LNCAP (cell line): ENCODE results near the gene TAF4.

Experiments used
- TF ChIP-seq, protein P1 (sequence below): fragments of 450-650 bp; IDR thresholded peaks from 2 replicates; pipeline ENCODE4 v1.5.1; 2017; ENCODE audit warnings: mild to moderate bottlenecking

The TAF4 gene

DNA sequence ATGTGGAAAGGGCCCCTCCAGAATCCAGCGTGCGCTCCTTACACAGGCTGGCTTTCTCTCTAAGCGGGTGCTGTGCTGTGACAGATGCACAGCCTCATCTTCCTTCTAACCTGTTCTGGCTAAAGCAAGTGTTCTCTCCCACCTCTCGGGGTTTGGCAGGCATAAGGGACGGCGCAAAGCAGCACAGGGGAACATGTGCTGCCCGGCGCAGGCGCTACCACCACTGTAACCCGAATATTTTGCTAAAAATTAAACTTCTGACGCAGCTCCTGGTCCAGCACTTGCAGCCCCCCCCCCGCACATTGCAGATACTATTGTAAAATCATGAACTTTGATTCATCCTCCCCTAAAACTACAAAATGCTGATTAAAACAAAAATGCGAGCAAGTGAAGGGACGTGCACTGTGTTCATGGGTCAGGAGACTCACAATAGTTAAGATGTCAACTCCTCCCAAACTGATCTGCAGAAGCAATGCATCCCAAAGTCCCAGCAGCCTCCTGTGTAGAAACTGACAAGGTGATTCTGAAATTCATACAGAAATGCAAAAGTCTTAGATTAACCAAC, 43.0 kb downstream of the TAF4 start:
- TF ChIP-seq, protein P1, sequence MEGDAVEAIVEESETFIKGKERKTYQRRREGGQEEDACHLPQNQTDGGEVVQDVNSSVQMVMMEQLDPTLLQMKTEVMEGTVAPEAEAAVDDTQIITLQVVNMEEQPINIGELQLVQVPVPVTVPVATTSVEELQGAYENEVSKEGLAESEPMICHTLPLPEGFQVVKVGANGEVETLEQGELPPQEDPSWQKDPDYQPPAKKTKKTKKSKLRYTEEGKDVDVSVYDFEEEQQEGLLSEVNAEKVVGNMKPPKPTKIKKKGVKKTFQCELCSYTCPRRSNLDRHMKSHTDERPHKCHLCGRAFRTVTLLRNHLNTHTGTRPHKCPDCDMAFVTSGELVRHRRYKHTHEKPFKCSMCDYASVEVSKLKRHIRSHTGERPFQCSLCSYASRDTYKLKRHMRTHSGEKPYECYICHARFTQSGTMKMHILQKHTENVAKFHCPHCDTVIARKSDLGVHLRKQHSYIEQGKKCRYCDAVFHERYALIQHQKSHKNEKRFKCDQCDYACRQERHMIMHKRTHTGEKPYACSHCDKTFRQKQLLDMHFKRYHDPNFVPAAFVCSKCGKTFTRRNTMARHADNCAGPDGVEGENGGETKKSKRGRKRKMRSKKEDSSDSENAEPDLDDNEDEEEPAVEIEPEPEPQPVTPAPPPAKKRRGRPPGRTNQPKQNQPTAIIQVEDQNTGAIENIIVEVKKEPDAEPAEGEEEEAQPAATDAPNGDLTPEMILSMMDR = no peak

DNA sequence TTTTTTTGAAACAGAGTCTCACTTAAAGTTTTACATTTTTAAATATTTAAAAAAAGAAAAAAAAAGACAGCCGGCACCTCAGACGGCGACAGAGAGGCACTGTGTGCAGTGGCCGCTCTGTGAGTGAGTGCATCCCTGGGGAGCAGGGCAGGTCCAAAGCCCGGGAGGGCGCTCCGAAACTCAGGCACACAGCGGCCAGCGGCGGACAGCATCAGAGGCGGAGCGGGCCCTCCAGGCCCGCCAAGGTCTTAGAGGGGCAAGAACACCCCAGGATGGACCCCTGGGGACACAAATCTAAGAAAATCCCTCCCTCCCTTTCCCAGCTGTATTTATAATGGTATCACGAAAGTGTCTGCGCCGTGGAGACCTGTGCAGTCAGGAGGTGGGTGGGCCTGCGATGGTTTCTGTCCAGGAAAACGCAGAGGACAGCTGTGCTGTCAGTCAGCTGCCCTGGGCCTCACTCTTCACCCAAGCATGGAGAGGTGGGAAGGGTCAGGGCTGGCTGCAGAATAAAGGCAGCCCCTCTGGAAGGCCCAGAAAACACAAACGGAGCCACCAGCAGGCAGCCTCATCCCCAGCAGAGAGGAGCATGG, 43.8 kb downstream of the TAF4 start:
- TF ChIP-seq, protein P1 = no peak

DNA sequence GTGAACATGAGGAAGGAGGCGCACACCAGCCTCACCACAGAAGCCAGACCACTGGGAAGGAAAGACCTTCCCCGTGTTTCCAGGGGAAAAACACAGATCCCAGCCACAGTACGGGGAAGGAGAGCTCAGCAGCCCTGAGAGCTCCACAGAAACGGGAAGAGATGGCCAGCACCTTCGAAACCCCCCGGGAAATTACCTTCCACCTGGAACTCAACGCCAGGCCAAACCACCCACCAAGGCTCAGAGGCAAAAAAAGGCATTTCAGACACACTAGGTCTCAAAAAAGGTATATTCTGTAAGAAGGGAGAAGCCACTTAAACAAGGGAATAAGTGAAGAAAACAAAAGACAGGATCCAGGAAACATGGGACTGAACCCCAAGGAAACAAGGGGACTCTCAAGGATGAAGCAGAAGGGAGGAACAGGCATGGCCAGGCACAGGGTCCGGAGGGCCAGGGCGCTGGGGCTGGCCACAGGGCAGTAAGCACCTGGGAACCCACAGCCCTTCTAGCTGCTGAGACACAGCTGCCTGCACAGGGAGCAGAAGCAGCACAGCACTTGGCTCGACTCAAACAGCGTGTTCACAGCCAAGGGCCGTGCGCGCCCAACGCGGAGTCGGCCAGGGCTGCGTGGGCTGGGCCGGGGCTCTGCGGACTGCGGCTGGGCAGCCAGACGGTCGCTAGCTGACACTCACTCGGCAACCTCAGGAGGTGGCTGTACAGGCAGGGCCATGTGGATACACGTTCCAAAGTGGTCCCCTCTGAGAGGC, 44.6 kb downstream of the TAF4 start:
- TF ChIP-seq, protein P1 = no peak

DNA sequence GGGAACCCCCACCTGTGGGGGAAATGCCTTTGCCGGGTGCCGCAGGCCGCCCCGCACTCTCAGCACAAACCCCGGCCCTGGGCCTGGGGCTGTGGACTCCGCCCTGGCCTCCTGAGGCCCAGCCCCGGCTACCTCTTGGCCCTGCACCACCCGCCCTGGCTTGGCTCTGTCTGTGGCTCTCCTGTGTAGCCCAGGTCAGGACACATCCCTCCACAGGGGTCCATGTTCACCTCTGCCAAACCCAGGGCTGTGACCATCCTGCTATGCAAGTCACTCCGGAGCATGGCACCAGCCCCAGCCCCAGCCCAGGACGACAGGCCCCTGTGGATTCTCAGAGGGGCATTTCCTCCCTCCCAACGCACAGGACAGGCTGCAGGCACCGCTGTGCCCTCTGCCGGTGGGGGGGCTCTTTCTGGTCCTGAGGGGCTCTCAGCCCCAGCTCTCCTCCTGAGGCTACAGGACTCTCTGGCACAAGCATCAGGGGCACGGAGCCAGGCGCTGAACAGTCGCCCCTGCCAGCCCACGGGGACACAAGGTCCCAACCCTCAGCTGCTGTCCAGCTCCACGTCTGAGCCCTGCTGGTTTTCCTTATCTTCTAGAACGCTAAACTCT, 45.7 kb downstream of the TAF4 start:
- TF ChIP-seq, protein P1 = no peak

DNA sequence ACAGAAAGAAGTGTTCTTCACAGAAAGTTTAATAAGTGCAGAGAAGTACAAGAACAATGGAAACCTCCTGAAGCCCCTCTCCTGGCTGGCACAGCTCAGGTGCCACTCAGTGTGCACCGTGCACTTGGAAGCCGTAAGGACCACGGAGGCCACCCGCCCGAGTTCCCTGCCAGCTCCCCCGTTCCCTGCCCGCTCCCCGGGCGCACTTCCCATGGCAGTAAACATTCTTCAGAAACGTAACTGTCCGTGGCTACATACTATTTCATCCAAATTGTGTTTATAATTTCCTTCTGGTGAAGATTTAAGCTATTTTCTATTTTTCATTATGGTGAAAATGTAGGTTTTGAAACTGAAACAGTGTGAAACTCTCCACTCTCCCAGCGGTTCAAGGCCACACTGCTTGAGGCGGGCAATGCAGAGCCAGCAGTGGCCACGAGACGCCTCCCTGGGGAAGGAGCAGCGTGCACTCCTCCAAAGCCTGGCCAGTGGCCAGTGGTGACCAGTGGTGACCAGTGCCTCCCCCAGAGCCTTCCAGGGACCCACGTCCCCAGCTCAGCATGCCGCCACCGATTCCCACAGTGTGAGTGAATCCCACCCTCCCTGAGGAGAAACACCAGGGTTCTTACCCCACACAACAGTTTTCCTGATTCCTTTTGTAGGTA, 46.4 kb downstream of the TAF4 start:
- TF ChIP-seq, protein P1 = no peak

DNA sequence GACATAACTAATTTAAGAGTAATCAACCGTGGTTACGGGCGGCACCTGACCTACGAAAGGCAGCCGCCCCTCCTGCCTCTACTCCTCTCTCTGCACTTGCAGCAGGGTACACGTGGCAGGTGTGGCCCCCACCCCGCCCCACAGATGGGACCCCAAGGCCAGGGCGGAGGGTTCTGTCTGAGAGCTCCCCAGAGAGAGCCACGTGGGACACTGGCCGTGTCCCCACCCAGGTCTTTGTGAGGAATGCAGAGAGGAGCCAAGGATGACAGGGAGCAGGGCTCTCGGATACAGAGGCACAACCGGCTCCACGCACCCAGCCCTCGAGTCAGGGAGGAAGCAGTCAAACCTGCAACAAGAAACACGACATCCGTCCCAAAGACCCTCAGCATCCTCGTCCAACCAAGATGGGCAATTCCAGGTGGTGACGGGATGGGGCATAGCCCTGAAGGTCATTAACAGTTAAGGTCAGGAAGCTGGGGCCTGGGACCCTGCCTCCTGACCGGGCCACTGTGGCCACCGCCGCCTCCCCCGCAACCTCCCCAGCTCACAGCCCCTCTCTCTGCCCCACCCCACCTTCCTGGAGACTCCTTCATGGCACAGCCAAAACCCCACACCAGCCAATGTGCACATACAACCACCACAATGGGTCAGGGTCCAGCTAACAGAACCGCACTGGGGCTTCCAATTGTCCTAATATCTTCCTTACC, 47.1 kb downstream of the TAF4 start:
- TF ChIP-seq, protein P1 = no peak
